H1 (cell line): ENCODE measurements around the gene COMMD2. TPM values are rescaled to one million over a fixed set of nuclear protein-coding genes. Genes with fewer than 3 reads are reported as not detected.

Source experiments
- MAX ChIP-seq: IDR thresholded peaks from 2 replicates; pipeline ENCODE4 v1.6.1; 2012; ENCODE audit warnings: inconsistent platforms
- ZNF274 ChIP-seq: IDR thresholded peaks from 2 replicates; pipeline ENCODE4 v1.7.0; 2012; ENCODE audit warnings: low read length, borderline replicate concordance; ENCODE audit errors: extremely low read depth
- polyA plus RNA-seq, 7 experiments: library from polyadenylated mRNA; depleted of rRNA in 3 of 7; stranded (reverse) in 5 of 7; unstranded in 2 of 7; fragments of >200 nt in 5 of 7; fragments of 200-250 nt in 2 of 7; gene quantifications; 1 replicate in 5 of 7; 2 replicates in 1 of 7; 4 replicates in 1 of 7; pipeline versions ENCODE4 v1.2.1 to v1.2.3, GENCODE V29; 2011 to 2013; ENCODE audit warnings: missing spikeins in 2 of 7, mixed read lengths in 2 of 7
- total RNA-seq: library from RNA; stranded (reverse); fragmentation: NEBNext Ultra II Directional; extraction: Animal tissue kit (Norgen Biotek cat#: 25700); gene quantifications from 2 replicates; pipeline ENCODE4 v1.2.1, GENCODE V29; 2021

The COMMD2 gene
- total and polyA plus RNA-seq, 2 of the 8 experiments (the other 6 are each of a cell fraction or from before 2014, with no cell fraction given): 20.2 to 57.2 TPM

GRCh38 chr3:149723781-149724180, 28.5 kb downstream of the COMMD2 start (continued):
- no peak for TF ChIP-seq MAX
- TF ChIP-seq ZNF274: no peak
